ENCODE measurements around the gene LSM3. TPM values are rescaled to one million over a fixed set of nuclear protein-coding genes. Genes with fewer than 3 reads are reported as not detected.

LSM3 gene
- total and polyA plus RNA-seq, 11 donors = 11.6 to 15.9 (median 13.7) TPM

DNA sequence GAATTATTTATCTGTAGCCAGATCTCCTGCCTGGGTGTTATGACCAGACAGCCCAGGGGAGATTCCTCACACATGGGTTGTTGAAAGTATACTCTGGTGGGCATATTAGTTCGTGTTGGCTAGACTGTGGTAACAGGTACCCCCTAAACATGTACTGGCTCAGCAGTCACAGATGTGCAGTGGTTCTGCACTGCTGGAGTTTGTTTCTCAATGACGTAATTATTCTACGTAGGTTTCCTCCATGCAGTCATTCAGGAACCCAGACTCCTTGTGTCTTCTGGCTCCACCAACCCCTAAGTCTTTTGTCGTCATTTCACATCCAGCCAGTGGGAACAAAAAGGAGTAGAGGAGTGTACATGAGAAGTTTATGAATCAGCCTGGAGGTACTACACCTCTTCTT lies 16.2 kb downstream of the LSM3 start:
- 94 to 96% (median 95%) methylated on average over 4 of the region's 4 CpGs for WGBS, 4 donors
- TF ChIP-seq POLR2A (IDR thresholded peaks at IDR 0.05) = no peak
- TF ChIP-seq, protein P1, sequence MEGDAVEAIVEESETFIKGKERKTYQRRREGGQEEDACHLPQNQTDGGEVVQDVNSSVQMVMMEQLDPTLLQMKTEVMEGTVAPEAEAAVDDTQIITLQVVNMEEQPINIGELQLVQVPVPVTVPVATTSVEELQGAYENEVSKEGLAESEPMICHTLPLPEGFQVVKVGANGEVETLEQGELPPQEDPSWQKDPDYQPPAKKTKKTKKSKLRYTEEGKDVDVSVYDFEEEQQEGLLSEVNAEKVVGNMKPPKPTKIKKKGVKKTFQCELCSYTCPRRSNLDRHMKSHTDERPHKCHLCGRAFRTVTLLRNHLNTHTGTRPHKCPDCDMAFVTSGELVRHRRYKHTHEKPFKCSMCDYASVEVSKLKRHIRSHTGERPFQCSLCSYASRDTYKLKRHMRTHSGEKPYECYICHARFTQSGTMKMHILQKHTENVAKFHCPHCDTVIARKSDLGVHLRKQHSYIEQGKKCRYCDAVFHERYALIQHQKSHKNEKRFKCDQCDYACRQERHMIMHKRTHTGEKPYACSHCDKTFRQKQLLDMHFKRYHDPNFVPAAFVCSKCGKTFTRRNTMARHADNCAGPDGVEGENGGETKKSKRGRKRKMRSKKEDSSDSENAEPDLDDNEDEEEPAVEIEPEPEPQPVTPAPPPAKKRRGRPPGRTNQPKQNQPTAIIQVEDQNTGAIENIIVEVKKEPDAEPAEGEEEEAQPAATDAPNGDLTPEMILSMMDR (IDR thresholded peaks at IDR 0.05) = no peak
- Histone ChIP-seq H3K9me3 (peaks cover 0 to 3% (median 0%) of the 10 kb centered on the region in 12 donors), H3K27ac (no peak overlapping the region), H3K36me3 (peaks cover 0 to 46% (median 24%) of the 10 kb centered on the region in 9 donors), H3K4me3 (no peak overlapping the region), H3K4me1 (no peaks in the 10 kb centered on the region), H3K27me3 (no peaks in the 10 kb centered on the region)
- intact Hi-C loops (cut with DNase I) = no loop called here
- DNase-seq (no peak), ATAC-seq (no peak)

DNA sequence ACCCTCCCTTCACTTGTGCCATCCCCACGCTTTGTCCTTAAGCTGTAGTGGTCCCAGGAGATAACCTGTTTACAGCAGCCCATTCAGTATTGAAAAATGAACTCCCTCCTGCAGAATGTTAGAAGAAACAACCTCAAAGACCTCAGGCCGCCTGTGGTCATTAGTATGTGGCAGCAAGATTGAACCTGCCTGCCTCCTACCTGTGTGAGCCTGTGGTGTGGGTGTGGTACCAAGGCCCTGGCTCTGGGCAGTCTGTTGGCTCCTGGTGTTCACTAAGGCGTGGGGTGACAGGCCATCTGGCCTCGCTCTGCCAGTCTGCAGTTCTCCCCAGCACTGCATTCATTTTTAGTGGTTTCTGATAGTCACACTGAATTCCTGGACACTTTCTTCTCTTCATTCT lies 21.0 kb downstream of the LSM3 start:
- no peak for TF ChIP-seq POLR2A (IDR thresholded peaks at IDR 0.05)
- TF ChIP-seq, protein P1 (IDR thresholded peaks at IDR 0.05) = no peak
- Histone ChIP-seq H3K4me1 (peaks cover 0 to 29% (median 16%) of the 10 kb centered on the region in 12 donors), H3K9me3 (no peaks in the 10 kb centered on the region), H3K27ac (no peak overlapping the region), H3K4me3 (no peak overlapping the region), H3K27me3 (no peaks in the 10 kb centered on the region), H3K36me3 (peaks cover 0 to 39% (median 24%) of the 10 kb centered on the region in 9 donors)
- ATAC-seq (no peak), DNase-seq (no peak)
- 85 to 96% (median 87%) methylated on average over 4 of the region's 4 CpGs for WGBS, 4 donors
- intact Hi-C loops (cut with DNase I) = loop anchor here in 7 of 10 donors (5.0 to 10.0 kb wide), 5 partner anchors 55 to 353 kb away; no protein-coding TSS in a partner anchor

DNA sequence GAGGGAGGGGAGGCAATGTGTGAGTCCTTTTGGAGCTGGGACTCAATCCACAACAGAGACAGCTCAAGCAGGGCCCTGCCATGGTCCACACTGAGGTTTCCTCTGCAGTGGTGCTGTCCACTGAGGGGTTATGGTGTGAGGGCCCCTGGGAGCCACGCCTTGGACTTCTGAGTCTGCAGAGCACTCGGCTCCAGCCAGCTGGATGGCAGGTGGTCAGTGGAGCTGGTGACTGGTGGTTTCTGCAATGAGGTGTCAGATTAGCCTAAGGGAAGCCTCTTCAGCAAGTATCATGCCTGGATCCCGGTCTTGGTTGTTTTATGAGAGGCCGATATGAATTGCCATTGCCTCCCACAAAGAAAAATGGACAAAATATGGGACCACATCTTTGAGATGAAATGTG lies 21.7 kb downstream of the LSM3 start:
- Histone ChIP-seq H3K27me3 (no peaks in the 10 kb centered on the region), H3K4me1 (peaks cover 0 to 36% (median 22%) of the 10 kb centered on the region in 12 donors), H3K9me3 (no peaks in the 10 kb centered on the region), H3K36me3 (peaks cover 0 to 34% (median 24%) of the 10 kb centered on the region in 9 donors), H3K4me3 (no peak overlapping the region), H3K27ac (no peak overlapping the region)
- no peak for DNase-seq
- whole genome bisulfite sequencing, 4 donors = 82 to 88% (median 85%) methylated on average over 4 of the region's 4 CpGs
- intact Hi-C loops (cut with DNase I) = loop anchor here in 7 of 10 donors (5.0 to 10.0 kb wide), 5 partner anchors 55 to 352 kb away; no protein-coding TSS in a partner anchor
- no peak for TF ChIP-seq POLR2A (IDR thresholded peaks at IDR 0.05)
- TF ChIP-seq, protein P1 (IDR thresholded peaks at IDR 0.05) = no peak
- no peak for ATAC-seq

DNA sequence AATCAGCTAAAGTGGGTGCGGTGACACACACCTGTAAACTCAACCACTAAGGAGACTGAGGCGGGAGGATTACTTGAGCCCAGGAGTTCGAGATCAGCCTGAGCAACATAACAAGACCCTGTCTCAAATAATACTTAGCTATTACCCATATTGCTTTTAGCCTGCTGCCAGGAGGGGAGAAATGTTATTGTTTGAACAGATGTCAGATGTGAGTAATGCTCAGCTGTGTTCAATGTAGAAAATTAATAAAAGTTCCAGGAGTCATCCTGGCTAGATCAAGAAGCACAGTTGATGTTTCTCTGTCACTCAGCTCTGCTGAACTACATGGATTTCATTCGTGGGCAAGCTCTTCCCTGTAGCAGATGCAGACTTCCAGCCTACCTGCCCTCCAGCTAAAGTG lies 22.2 kb downstream of the LSM3 start:
- no peak overlapping the region for H3K4me3 ChIP-seq
- no peaks in the 10 kb centered on the region for H3K27me3 ChIP-seq
- 84 to 95% (median 91%) methylated on average over 4 of the region's 4 CpGs for WGBS, 4 donors
- no peak for ATAC-seq
- H3K9me3 ChIP-seq = no peaks in the 10 kb centered on the region
- DNase-seq = no peak
- peaks cover 0 to 39% (median 25%) of the 10 kb centered on the region in 12 donors for H3K4me1 ChIP-seq
- intact Hi-C loops (cut with DNase I) = loop anchor here in 7 of 10 donors (5.0 to 10.0 kb wide), 5 partner anchors 54 to 351 kb away; no protein-coding TSS in a partner anchor
- TF ChIP-seq, protein P1 (IDR thresholded peaks at IDR 0.05) = no peak
- no peak for TF ChIP-seq POLR2A (IDR thresholded peaks at IDR 0.05)
- H3K36me3 ChIP-seq = peaks cover 0 to 33% (median 24%) of the 10 kb centered on the region in 9 donors
- H3K27ac ChIP-seq = no peak overlapping the region

Data from heart left ventricle (tissue), 16 donors.